ENCODE measurements around the gene EIF1B. TPM values are rescaled to one million over a fixed set of nuclear protein-coding genes. Genes with fewer than 3 reads are reported as not detected.
"Not testable (repeated sequence)": the region's sequence is repeated elsewhere in the genome, so short reads cannot be mapped to it uniquely, and the experiment has no call there.

Gene EIF1B
- total RNA-seq, 1 donor from 2014 or later: 62.3 TPM

DNA sequence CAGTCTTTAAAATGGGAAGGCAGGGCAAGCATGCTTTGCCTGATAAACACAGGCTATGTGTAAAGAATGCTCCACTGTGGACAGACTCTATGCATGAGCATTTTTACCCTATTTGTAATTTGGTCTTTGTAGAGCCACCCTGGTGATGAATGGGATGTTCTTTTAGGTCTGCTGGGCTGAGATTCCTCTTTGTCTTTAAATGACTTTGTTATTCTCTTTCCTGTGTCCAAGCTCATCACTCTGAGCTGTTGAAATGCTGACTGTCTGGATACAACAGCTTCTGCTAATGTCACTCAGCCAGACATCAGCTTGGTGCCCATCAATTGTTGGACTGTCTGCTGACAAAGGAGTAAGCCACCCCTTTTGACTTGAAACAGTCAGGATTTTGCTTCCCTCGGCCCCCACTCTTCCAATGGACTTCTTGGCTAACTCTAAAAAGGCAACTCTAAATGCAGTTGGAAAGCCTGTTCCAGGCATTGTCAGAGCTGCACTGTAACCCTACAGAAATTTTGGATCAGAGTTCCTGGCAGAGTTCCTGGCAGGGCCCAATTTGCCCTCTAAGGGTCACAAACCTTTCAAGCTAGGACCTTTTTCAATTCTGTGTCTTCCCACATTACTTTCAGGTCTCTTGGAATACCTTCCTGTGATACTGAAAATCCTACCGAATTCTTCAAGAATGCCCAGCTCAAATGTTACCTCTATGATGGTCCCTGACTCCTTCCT is 40.5 kb upstream of the EIF1B start:
- no peaks in the 10 kb centered on the region for H3K4me1 Mint-ChIP-seq (ENCODE audit: unreplicated experiment)
- H3K27me3 Mint-ChIP-seq (ENCODE audit: unreplicated experiment): peaks cover 5% of the 10 kb centered on the region
- no peaks in the 10 kb centered on the region for H3K9me3 Mint-ChIP-seq (ENCODE audit: unreplicated experiment)
- H3K4me3 Mint-ChIP-seq (ENCODE audit: unreplicated experiment): no peak overlapping the region
- H3K27ac Mint-ChIP-seq (ENCODE audit: unreplicated experiment): no peak overlapping the region
- DNase-seq (ENCODE audit: extremely low spot score, unreplicated experiment): no peak
- no peaks in the 10 kb centered on the region for H3K36me3 Mint-ChIP-seq (ENCODE audit: unreplicated experiment)
- TF ChIP-seq, protein P1, sequence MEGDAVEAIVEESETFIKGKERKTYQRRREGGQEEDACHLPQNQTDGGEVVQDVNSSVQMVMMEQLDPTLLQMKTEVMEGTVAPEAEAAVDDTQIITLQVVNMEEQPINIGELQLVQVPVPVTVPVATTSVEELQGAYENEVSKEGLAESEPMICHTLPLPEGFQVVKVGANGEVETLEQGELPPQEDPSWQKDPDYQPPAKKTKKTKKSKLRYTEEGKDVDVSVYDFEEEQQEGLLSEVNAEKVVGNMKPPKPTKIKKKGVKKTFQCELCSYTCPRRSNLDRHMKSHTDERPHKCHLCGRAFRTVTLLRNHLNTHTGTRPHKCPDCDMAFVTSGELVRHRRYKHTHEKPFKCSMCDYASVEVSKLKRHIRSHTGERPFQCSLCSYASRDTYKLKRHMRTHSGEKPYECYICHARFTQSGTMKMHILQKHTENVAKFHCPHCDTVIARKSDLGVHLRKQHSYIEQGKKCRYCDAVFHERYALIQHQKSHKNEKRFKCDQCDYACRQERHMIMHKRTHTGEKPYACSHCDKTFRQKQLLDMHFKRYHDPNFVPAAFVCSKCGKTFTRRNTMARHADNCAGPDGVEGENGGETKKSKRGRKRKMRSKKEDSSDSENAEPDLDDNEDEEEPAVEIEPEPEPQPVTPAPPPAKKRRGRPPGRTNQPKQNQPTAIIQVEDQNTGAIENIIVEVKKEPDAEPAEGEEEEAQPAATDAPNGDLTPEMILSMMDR (IDR thresholded peaks at IDR 0.05): no peak

DNA sequence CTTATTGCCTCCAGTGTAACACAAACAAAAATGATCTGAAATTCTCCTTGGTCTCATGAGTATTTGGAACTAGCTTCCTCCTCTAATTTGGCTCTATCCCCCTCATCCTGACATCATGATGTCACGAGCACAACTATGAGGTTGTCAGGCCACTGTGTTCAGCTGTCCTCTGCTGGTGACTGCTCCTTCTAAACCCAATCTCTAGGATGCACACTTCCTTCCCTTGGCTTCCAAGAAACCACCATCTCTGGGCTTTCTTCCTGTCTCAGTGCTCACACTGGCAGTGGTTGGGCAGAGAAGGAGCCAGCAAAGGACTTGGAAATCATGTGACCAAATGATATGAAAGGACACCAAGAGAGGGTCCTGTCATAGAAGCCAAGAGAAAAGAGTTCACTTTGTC is 30.7 kb upstream of the EIF1B start:
- no peak for DNase-seq (ENCODE audit: extremely low spot score, unreplicated experiment)
- Mint-ChIP-seq H3K27me3 (ENCODE audit: unreplicated experiment) (peaks cover 17% of the 10 kb centered on the region), H3K9me3 (ENCODE audit: unreplicated experiment) (peaks cover 4% of the 10 kb centered on the region), H3K27ac (ENCODE audit: unreplicated experiment) (no peak overlapping the region), H3K4me1 (ENCODE audit: unreplicated experiment) (no peaks in the 10 kb centered on the region), H3K4me3 (ENCODE audit: unreplicated experiment) (no peak overlapping the region), H3K36me3 (ENCODE audit: unreplicated experiment) (no peaks in the 10 kb centered on the region)
- TF ChIP-seq, protein P1 (IDR thresholded peaks at IDR 0.05): no peak

DNA sequence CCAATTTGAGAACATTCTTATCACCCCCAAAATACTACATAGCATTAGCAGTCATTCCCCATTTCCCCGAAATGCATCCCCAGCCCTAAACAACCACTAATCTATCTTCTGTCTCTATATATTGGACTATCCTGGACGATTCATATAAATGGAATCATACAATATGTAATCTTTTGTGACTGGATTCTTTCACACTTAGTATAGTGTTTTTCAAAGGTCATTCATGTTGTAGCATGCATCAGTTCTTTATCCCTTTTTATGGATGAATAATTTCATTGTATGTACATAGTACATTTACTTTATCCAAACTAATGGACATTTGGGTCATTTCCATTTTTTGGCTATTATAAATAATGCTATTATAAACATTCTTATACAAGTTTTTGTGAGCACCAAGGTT is 27.5 kb upstream of the EIF1B start:
- Mint-ChIP-seq H3K4me3 (ENCODE audit: unreplicated experiment) (no peak overlapping the region), H3K4me1 (ENCODE audit: unreplicated experiment) (no peaks in the 10 kb centered on the region), H3K27ac (ENCODE audit: unreplicated experiment) (no peak overlapping the region), H3K36me3 (ENCODE audit: unreplicated experiment) (no peaks in the 10 kb centered on the region), H3K9me3 (ENCODE audit: unreplicated experiment) (no peaks in the 10 kb centered on the region), H3K27me3 (ENCODE audit: unreplicated experiment) (peaks cover 16% of the 10 kb centered on the region)
- TF ChIP-seq, protein P1 (IDR thresholded peaks at IDR 0.05): no peak
- DNase-seq (ENCODE audit: extremely low spot score, unreplicated experiment): no peak

DNA sequence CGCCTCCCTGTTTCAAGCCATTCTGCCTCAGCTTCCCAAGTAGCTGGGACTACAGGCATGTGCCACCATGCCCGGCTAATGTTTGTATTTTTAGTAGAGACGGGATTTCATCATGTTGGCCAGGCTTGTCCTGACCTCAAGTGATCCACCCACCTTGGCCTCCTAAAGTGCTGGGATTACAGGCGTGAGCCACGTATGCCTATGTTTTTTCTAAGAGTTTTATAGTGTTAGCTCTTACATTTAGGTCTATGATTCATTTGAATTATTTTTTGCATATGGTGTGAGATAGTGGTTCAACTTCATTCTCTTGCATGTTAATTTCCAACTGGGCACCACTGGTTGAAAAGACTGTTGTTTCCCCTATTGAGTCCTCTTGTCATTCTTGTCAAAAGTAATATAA is 26.4 kb upstream of the EIF1B start:
- not testable (repeated sequence) for H3K27ac Mint-ChIP-seq (ENCODE audit: unreplicated experiment); H3K4me3 Mint-ChIP-seq (ENCODE audit: unreplicated experiment); H3K36me3 Mint-ChIP-seq (ENCODE audit: unreplicated experiment); H3K4me1 Mint-ChIP-seq (ENCODE audit: unreplicated experiment); DNase-seq (ENCODE audit: extremely low spot score, unreplicated experiment); H3K9me3 Mint-ChIP-seq (ENCODE audit: unreplicated experiment)
- H3K27me3 Mint-ChIP-seq (ENCODE audit: unreplicated experiment): peaks cover 16% of the 10 kb centered on the region

DNA sequence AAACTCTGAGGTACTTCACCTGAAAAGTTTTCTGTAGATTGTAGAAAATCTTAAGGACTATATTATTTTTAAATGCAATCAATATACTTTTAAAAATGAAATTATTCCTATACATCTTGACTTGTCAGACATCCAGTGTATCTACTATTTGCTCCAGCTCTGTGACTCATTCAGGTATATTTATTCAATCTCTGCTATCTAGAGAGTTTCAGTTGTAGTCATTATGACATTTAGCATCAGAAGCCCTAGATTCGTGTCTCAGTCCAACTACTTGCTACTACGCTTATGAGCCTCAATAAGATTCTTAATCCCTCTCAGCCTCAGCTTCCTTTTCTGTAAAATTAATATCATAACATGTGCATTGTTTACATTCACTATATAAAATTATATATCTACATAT is 22.3 kb upstream of the EIF1B start:
- Mint-ChIP-seq H3K4me3 (ENCODE audit: unreplicated experiment) (no peak overlapping the region), H3K9me3 (ENCODE audit: unreplicated experiment) (no peaks in the 10 kb centered on the region), H3K4me1 (ENCODE audit: unreplicated experiment) (no peaks in the 10 kb centered on the region), H3K27me3 (ENCODE audit: unreplicated experiment) (peaks cover 12% of the 10 kb centered on the region), H3K36me3 (ENCODE audit: unreplicated experiment) (peaks cover 2% of the 10 kb centered on the region), H3K27ac (ENCODE audit: unreplicated experiment) (no peak overlapping the region)
- TF ChIP-seq, protein P1 (IDR thresholded peaks at IDR 0.05): no peak
- DNase-seq (ENCODE audit: extremely low spot score, unreplicated experiment): no peak
